HCT116 (cell line): ENCODE measurements around the gene MNAT1. TPM values are rescaled to one million over a fixed set of nuclear protein-coding genes. Genes with fewer than 3 reads are reported as not detected.

Source experiments
- ATAC-seq: fragments of 200-7000 bp; cut with Tn5 transposase; 2 replicates; pipeline ENCODE4 v1.9.1; 2020; ENCODE audit warnings: mild to moderate bottlenecking, moderate library complexity
- BruUV-seq: library from RNA; stranded (reverse); fragments of 400-500 nt; replicated peaks from 2 replicates; lab custom pipeline; 2021; lab: Mats Ljungman, UMichigan
- CTCF ChIA-PET: fragments of 300-600 bp; sonication (Branson Sonifier 250); formaldehyde crosslinking; loops from one replicate; lab custom pipeline; 2021; ENCODE audit warnings: antibody characterized with exemption; lab: Charles Lee
- POLR2A ChIA-PET: fragments of 300-600, 350-600 bp; sonication (Branson Sonifier 250); formaldehyde crosslinking; loops from one replicate; lab custom pipeline; 2021; ENCODE audit warnings: antibody characterized with exemption; lab: Charles Lee
- RAD21 ChIA-PET, 2 experiments: fragments of 300-600 bp; sonication (Branson Sonifier 250); formaldehyde crosslinking; loops; one replicate each; lab custom pipeline; 2023; ENCODE audit warnings: low total read pairs in 2 of 2; ENCODE audit not compliant: uncharacterized antibody in 2 of 2, unreplicated experiment in 2 of 2, low non-redundant PET in 1 of 2; lab: Charles Lee
- DNase-seq: peaks from one replicate; pipeline ENCODE4 v3.0.0-alpha.2; 2010; ENCODE audit warnings: low read depth, low spot score
- H2AFZ ChIP-seq: fragments of 200-600 bp; shearing (Covaris generic), sonication (generic); 2 replicates; pipeline ENCODE4 v1.6.1; 2017; ENCODE audit warnings: low read depth, mixed run types, mixed read lengths, antibody characterized with exemption, low read length; ENCODE audit not compliant: poor library complexity, severe bottlenecking
- H3K27ac ChIP-seq: 2 replicates; pipeline ENCODE4 v1.5.1; 2012; ENCODE audit warnings: low read depth, low read length
- H3K27me3 ChIP-seq: fragments of 200-600 bp; sonication (generic); 2 replicates; pipeline ENCODE4 v1.6.1; 2016; ENCODE audit warnings: mixed run types, low read length, mixed read lengths; ENCODE audit not compliant: insufficient read depth
- H3K36me3 ChIP-seq, 2 experiments: fragments of 200-500 bp in 1 of 2; fragments of 200-600 bp in 1 of 2; sonication (Bioruptor generic) in 1 of 2; sonication (generic) in 1 of 2; 2 replicates each; pipeline versions ENCODE4 v1.5.1 to v1.6.1; 2014 to 2016; ENCODE audit warnings: low read length in 2 of 2, inconsistent platforms in 1 of 2, mixed read lengths in 1 of 2, mixed run types in 1 of 2; ENCODE audit not compliant: insufficient read depth in 2 of 2, control insufficient read depth in 1 of 2
- H3K4me1 ChIP-seq, 2 experiments: fragments of 200-600 bp in 1 of 2; sonication (generic) in 1 of 2; 2 replicates each; pipeline versions ENCODE4 v1.5.1 to v1.6.1; 2012 to 2017; ENCODE audit warnings: low read length in 2 of 2, inconsistent platforms in 1 of 2, mild to moderate bottlenecking in 1 of 2, mixed read lengths in 1 of 2, mixed run types in 1 of 2, moderate library complexity in 1 of 2; ENCODE audit not compliant: insufficient read depth in 2 of 2, control insufficient read depth in 1 of 2
- H3K4me2 ChIP-seq: fragments of 200-600 bp; sonication (generic); 2 replicates; pipeline ENCODE4 v1.6.1; 2017; ENCODE audit warnings: mixed run types, low read length, mixed read lengths
- H3K4me3 ChIP-seq, 2 experiments: fragments of 200-600 bp in 1 of 2; sonication (generic) in 1 of 2; replicated peaks in 1 of 2; 2 replicates each; pipeline ENCODE4 v1.5.1; 2011 to 2016; ENCODE audit warnings: low read length in 2 of 2, control low read depth in 1 of 2, low read depth in 1 of 2, mild to moderate bottlenecking in 1 of 2, mixed read lengths in 1 of 2, mixed run types in 1 of 2
- H3K79me2 ChIP-seq: fragments of 200-600 bp; sonication (generic); 2 replicates; pipeline ENCODE4 v1.6.1; 2017; ENCODE audit warnings: mild to moderate bottlenecking, mixed run types, low read length, moderate library complexity, mixed read lengths; ENCODE audit not compliant: insufficient read depth
- H3K9ac ChIP-seq: fragments of 200-600 bp; sonication (generic); 2 replicates; pipeline ENCODE4 v1.6.1; 2016; ENCODE audit warnings: low read length, mixed read lengths
- H3K9me2 ChIP-seq: fragments of 200-600 bp; sonication (generic), shearing (Covaris generic); 2 replicates; pipeline ENCODE4 v1.6.1; 2017; ENCODE audit warnings: mixed run types, mild to moderate bottlenecking, moderate library complexity; ENCODE audit not compliant: insufficient read depth
- H3K9me3 ChIP-seq, 2 experiments: fragments of 200-500 bp in 1 of 2; fragments of 200-600 bp in 1 of 2; sonication (Bioruptor generic) in 1 of 2; sonication (generic) in 1 of 2; 2 replicates each; pipeline ENCODE4 v1.6.1; 2014 to 2017; ENCODE audit warnings: low read length in 2 of 2, mixed read lengths in 2 of 2, inconsistent platforms in 1 of 2, low read depth in 1 of 2, mild to moderate bottlenecking in 1 of 2, mixed run types in 1 of 2, moderate library complexity in 1 of 2; ENCODE audit not compliant: control insufficient read depth in 1 of 2, insufficient read depth in 1 of 2
- H4K20me1 ChIP-seq: fragments of 200-600 bp; sonication (generic), shearing (Covaris generic); 2 replicates; pipeline ENCODE4 v1.6.1; 2017; ENCODE audit warnings: mixed run types, mild to moderate bottlenecking, moderate library complexity; ENCODE audit not compliant: insufficient read depth
- ATF3 ChIP-seq: IDR thresholded peaks from 2 replicates; pipeline ENCODE4 v1.6.1; 2012
- CTCF ChIP-seq, 3 experiments: fragments of 200-600 bp in 1 of 3; sonication (generic) in 1 of 3; IDR thresholded peaks in 2 of 3; conservative IDR thresholded peaks in 1 of 3; 2 replicates each; pipeline ENCODE4 v1.5.1; 2012 to 2017; ENCODE audit warnings: low read depth in 2 of 3, low read length in 2 of 3, antibody characterized with exemption in 1 of 3, borderline replicate concordance in 1 of 3, control low read depth in 1 of 3, mild to moderate bottlenecking in 1 of 3, mixed read lengths in 1 of 3, mixed run types in 1 of 3, moderate library complexity in 1 of 3; ENCODE audit not compliant: insufficient read depth in 1 of 3
- ELF1 ChIP-seq: IDR thresholded peaks from 2 replicates; pipeline ENCODE4 v1.6.1; 2012; ENCODE audit warnings: low read depth, borderline replicate concordance
- EZH2 ChIP-seq: fragments of 200-600 bp; sonication (generic); IDR thresholded peaks from 2 replicates; pipeline ENCODE4 v1.6.1; 2017; ENCODE audit warnings: antibody characterized with exemption, mixed run types
- FOSL1 ChIP-seq: IDR thresholded peaks from 2 replicates; pipeline ENCODE4 v1.6.1; 2012; ENCODE audit warnings: low read depth
- JUND ChIP-seq: IDR thresholded peaks from 2 replicates; pipeline ENCODE4 v1.6.1; 2012
- MAX ChIP-seq: IDR thresholded peaks from 2 replicates; pipeline ENCODE4 v1.6.1; 2012
- POLR2A ChIP-seq: IDR thresholded peaks from 2 replicates; pipeline ENCODE4 v1.7.0; 2011; ENCODE audit warnings: borderline replicate concordance; ENCODE audit not compliant: insufficient read depth, insufficient read length; ENCODE audit errors: extremely low read depth
- POLR2AphosphoS5 ChIP-seq: IDR thresholded peaks from 2 replicates; pipeline ENCODE4 v1.6.1; 2011; ENCODE audit warnings: mild to moderate bottlenecking, low read depth, low read length, moderate library complexity
- RAD21 ChIP-seq: IDR thresholded peaks from 2 replicates; pipeline ENCODE4 v1.6.1; 2012; ENCODE audit warnings: low read depth, mild to moderate bottlenecking
- SIN3A ChIP-seq: IDR thresholded peaks from 2 replicates; pipeline ENCODE4 v1.6.1; 2012; ENCODE audit warnings: low read depth
- TCF7L2 ChIP-seq: IDR thresholded peaks from 2 replicates; pipeline ENCODE4 v1.7.0; 2011; ENCODE audit warnings: borderline replicate concordance, inconsistent platforms; ENCODE audit not compliant: insufficient read depth, insufficient read length; ENCODE audit errors: extremely low read depth
- ZBTB33 ChIP-seq: IDR thresholded peaks from 2 replicates; pipeline ENCODE4 v1.6.1; 2011; ENCODE audit warnings: mild to moderate bottlenecking, low read length, moderate library complexity; ENCODE audit not compliant: insufficient replicate concordance; ENCODE audit errors: extremely low read depth
- intact Hi-C: fragments of 100-400 bp; cut with micrococcal nuclease; formaldehyde crosslinking; loops from 2 replicates; pipeline ENCODE4 v1.10.0; 2022
- total RNA-seq: library from RNA; stranded (reverse); gene quantifications from one replicate; pipeline ENCODE4 v1.2.1, GENCODE V29; 2021; ENCODE audit not compliant: unreplicated experiment

The MNAT1 gene
- total RNA-seq, 1 experiment from 2014 or later: 49.3 TPM

- no peaks in the 10 kb centered on the region for H3K36me3 ChIP-seq
- TF ChIP-seq FOSL1 (no peak), JUND (no peak), EZH2 (no peak), MAX (no peak), POLR2AphosphoS5 (no peak), TCF7L2 (no peak), SIN3A (no peak), ELF1 (no peak), CTCF (IDR thresholded peaks at IDR 0.05 in 2 of 3, conservative IDR thresholded peaks at IDR 0.05 in 1 of 3; ENCODE audit: borderline replicate concordance in 1 of 3, insufficient read depth in 1 of 3, low read depth in 2 of 3, low read length in 2 of 3) (no peak), RAD21 (no peak), ZBTB33 (no peak), POLR2A (no peak), ATF3 (no peak)
- H3K79me2 ChIP-seq: peaks cover 68% of the 10 kb centered on the region
- H3K9ac ChIP-seq: no peak overlapping the region
- H3K4me1 ChIP-seq: peaks cover 13 to 23% of the 10 kb centered on the region in 2 experiments
- H3K4me2 ChIP-seq: no peak overlapping the region
- ChIA-PET RAD21 (interaction anchor here (0.6 to 0.7 kb wide), 2 partner anchors 31 to 132 kb away, joined by 4 to 7 read pairs; no protein-coding TSS in a partner anchor), CTCF (no interaction called here), POLR2A (interaction anchor here (0.7 kb wide), 1 partner anchor 9 kb away, joined by 3 read pairs; no protein-coding TSS in a partner anchor)
- no peak for DNase-seq
- ATAC-seq: no peak
- no peaks in the 10 kb centered on the region for H3K9me3 ChIP-seq
- no peak overlapping the region for H3K4me3 ChIP-seq
- intact Hi-C loops: no loop called here
- no peaks in the 10 kb centered on the region for H4K20me1 ChIP-seq
- no peaks in the 10 kb centered on the region for H3K27me3 ChIP-seq
- no peak overlapping the region for H3K27ac ChIP-seq
- no peak overlapping the region for H2AFZ ChIP-seq
- no TSS peak for BruUV-seq
- no peaks in the 10 kb centered on the region for H3K9me2 ChIP-seq
Measured at GRCh38 chr14:60753264-60754119, 18.9 kb downstream of the MNAT1 start.
